T-cell (primary cell): ENCODE results near the gene CTNND2. TPM values are rescaled to one million over a fixed set of nuclear protein-coding genes. Genes with fewer than 3 reads are reported as not detected.

Experiments
- ATAC-seq, 4 experiments: fragments of 200-7000 bp in 3 of 4; fragments of 150-1000 bp in 1 of 4; cut with Tn5 transposase; replicated peaks in 1 of 4; 1 replicate in 3 of 4; 2 replicates in 1 of 4; pipeline ENCODE4 v1.10.0; 2021; ENCODE audit warnings: moderate library complexity in 3 of 4, mild to moderate bottlenecking in 2 of 4, moderate number of reproducible peaks in 1 of 4
- CTCF ChIA-PET, 2 donors: fragments of 300-600 bp; sonication (Branson Sonifier 250); formaldehyde crosslinking; loops; one replicate each; lab custom pipeline; 2022; ENCODE audit warnings: antibody characterized with exemption in 2 of 2; lab: Charles Lee
- POLR2A ChIA-PET, 2 donors: fragments of 300-600 bp; sonication (Branson Sonifier 250); formaldehyde crosslinking; loops; one replicate each; lab custom pipeline; 2022; ENCODE audit warnings: antibody characterized with exemption in 2 of 2; lab: Charles Lee
- DNase-seq, 35 experiments: peaks; one replicate each; pipeline versions ENCODE4 v3.0.0 to v3.0.0-alpha.2; 2013 to 2023
- H3K27ac ChIP-seq: one replicate; pipeline ENCODE4 v1.5.1; 2013; ENCODE audit warnings: low read length
- H3K27me3 ChIP-seq, 2 experiments: replicated peaks in 1 of 2; 1 replicate in 1 of 2; 2 replicates in 1 of 2; pipeline versions ENCODE4 v1.6.1 to v1.7.0; 2013; ENCODE audit warnings: low read length in 1 of 2, mixed read lengths in 1 of 2; ENCODE audit not compliant: control insufficient read depth in 2 of 2, insufficient read depth in 2 of 2; ENCODE audit errors: extremely low read depth in 1 of 2
- H3K36me3 ChIP-seq, 2 donors: 1 replicate in 1 of 2; 2 replicates in 1 of 2; pipeline versions ENCODE4 v1.6.1 to v1.7.0; 2013; ENCODE audit warnings: low read length in 1 of 2; ENCODE audit not compliant: control insufficient read depth in 2 of 2, insufficient read depth in 1 of 2; ENCODE audit errors: extremely low read depth in 1 of 2
- H3K4me1 ChIP-seq, 2 experiments: 1 replicate in 1 of 2; 2 replicates in 1 of 2; pipeline versions ENCODE4 v1.6.1 to v1.7.0; 2013; ENCODE audit warnings: low read length in 2 of 2, mixed read lengths in 1 of 2; ENCODE audit not compliant: insufficient read depth in 2 of 2, control insufficient read depth in 1 of 2; ENCODE audit errors: extremely low read depth in 1 of 2
- H3K4me3 ChIP-seq, 2 donors: 1 replicate in 1 of 2; 2 replicates in 1 of 2; pipeline versions ENCODE4 v1.5.1 to v1.7.0; 2013; ENCODE audit warnings: mild to moderate bottlenecking in 2 of 2, low read length in 1 of 2, moderate library complexity in 1 of 2; ENCODE audit not compliant: control insufficient read depth in 1 of 2; ENCODE audit errors: extremely low read depth in 1 of 2
- H3K9me3 ChIP-seq: 2 replicates; pipeline ENCODE4 v1.7.0; 2013
- H3K27ac Mint-ChIP-seq, 2 donors: one replicate each; pipeline ENCODE4 v1.8.0; 2020 to 2021; ENCODE audit warnings: mild to moderate bottlenecking in 2 of 2, mixed read lengths in 2 of 2
- H3K27me3 Mint-ChIP-seq, 2 donors: one replicate each; pipeline ENCODE4 v1.8.0; 2021 to 2022; ENCODE audit warnings: mixed read lengths in 2 of 2
- H3K36me3 Mint-ChIP-seq: one replicate; pipeline ENCODE4 v1.8.0; 2021; ENCODE audit warnings: mixed read lengths
- H3K4me1 Mint-ChIP-seq, 3 donors: one replicate each; pipeline ENCODE4 v1.8.0; 2020 to 2022; ENCODE audit warnings: mixed read lengths in 3 of 3, mild to moderate bottlenecking in 1 of 3
- H3K4me3 Mint-ChIP-seq, 3 donors: one replicate each; pipeline ENCODE4 v1.8.0; 2020 to 2022; ENCODE audit warnings: mild to moderate bottlenecking in 3 of 3, mixed read lengths in 3 of 3, moderate library complexity in 3 of 3
- H3K9me3 Mint-ChIP-seq, 3 donors: one replicate each; pipeline ENCODE4 v1.8.0; 2020 to 2022; ENCODE audit warnings: mixed read lengths in 3 of 3
- WGBS: methylation state at CpG from one replicate; pipeline ENCODE4 v1.1.5; 2013; ENCODE audit warnings: missing lambda C conversion rate; ENCODE audit not compliant: insufficient coverage; 5-methylcytosine and 5-hydroxymethylcytosine counted together
- total RNA-seq, 35 experiments: library from RNA in 6 of 35; stranded (reverse) in 6 of 35; fragments of 120-200 nt in 1 of 35; gene quantifications; one replicate each; pipeline versions ENCODE4 v1.2.1 to v1.2.4 and lab custom pipeline; 2013 to 2026

Gene CTNND2
- total RNA-seq, 5 donors from 2014 or later (not counting 1 experiment from before 2014, with no cell fraction given) = 0.22 TPM; not detected in 4

GRCh38 chr5:11130131-11130530 lies 774.1 kb downstream of the CTNND2 start:
- ATAC-seq (no peak), DNase-seq (no peak)
- Histone ChIP-seq H3K4me1 (no peaks in the 10 kb centered on the region), H3K27ac (no peak overlapping the region), H3K9me3 (no peaks in the 10 kb centered on the region), H3K4me3 (no peak overlapping the region), H3K27me3 (no peaks in the 10 kb centered on the region), H3K36me3 (no peaks in the 10 kb centered on the region)
- Mint-ChIP-seq H3K27ac (no peak overlapping the region), H3K9me3 (no peaks in the 10 kb centered on the region), H3K27me3 (peaks cover 7 to 16% of the 10 kb centered on the region in 2 donors), H3K36me3 (no peaks in the 10 kb centered on the region), H3K4me1 (no peaks in the 10 kb centered on the region), H3K4me3 (no peak overlapping the region)
- ChIA-PET POLR2A (no interaction called here), CTCF (no interaction called here)
- WGBS = 74% methylated on average over 6 of the region's 10 CpGs

DNA sequence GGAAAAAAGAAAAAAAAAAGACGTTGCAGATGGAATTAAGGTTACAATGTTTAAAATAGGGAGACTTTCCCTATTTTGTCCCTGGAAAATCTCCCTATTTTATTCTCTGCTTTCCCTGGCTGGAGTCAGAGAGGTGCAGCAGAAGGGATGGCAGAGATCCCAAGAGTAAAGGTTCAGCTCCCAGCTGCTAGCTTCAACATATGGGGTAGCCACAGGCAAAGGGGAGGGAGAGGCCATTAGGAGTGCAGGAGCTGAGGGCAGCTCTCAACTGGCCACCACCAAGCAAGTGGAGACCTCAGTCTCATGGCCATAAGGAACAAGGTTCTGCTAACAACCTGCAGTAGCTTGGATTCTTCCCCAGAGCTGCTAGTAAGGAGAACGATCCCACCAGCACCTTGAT lies 776.2 kb downstream of the CTNND2 start:
- H3K27ac ChIP-seq = no peak overlapping the region
- H3K9me3 Mint-ChIP-seq = no peaks in the 10 kb centered on the region
- no peak overlapping the region for H3K27ac Mint-ChIP-seq
- peaks cover 7 to 14% of the 10 kb centered on the region in 2 donors for H3K27me3 Mint-ChIP-seq
- H3K9me3 ChIP-seq = no peaks in the 10 kb centered on the region
- H3K4me3 Mint-ChIP-seq = no peak overlapping the region
- POLR2A ChIA-PET = interaction anchor here in 1 of 2 donors (0.7 kb wide), 1 partner anchor 937 kb away, joined by 3 read pairs; no protein-coding TSS in a partner anchor
- ATAC-seq = no peak
- no peaks in the 10 kb centered on the region for H3K36me3 Mint-ChIP-seq
- H3K4me1 ChIP-seq = no peaks in the 10 kb centered on the region
- CTCF ChIA-PET = no interaction called here
- no peaks in the 10 kb centered on the region for H3K27me3 ChIP-seq
- H3K4me1 Mint-ChIP-seq = no peaks in the 10 kb centered on the region
- H3K36me3 ChIP-seq = no peaks in the 10 kb centered on the region
- WGBS = no CpG with 5 or more reads among the region's 2 CpGs
- H3K4me3 ChIP-seq = no peak overlapping the region
- DNase-seq = no peak

- WGBS = 84% methylated on average over 4 of the region's 4 CpGs
- peaks cover 7 to 14% of the 10 kb centered on the region in 2 donors for H3K27me3 Mint-ChIP-seq
- POLR2A ChIA-PET = no interaction called here
Observed at GRCh38 chr5:11126844-11127243, 777.4 kb downstream of the CTNND2 start.

DNA sequence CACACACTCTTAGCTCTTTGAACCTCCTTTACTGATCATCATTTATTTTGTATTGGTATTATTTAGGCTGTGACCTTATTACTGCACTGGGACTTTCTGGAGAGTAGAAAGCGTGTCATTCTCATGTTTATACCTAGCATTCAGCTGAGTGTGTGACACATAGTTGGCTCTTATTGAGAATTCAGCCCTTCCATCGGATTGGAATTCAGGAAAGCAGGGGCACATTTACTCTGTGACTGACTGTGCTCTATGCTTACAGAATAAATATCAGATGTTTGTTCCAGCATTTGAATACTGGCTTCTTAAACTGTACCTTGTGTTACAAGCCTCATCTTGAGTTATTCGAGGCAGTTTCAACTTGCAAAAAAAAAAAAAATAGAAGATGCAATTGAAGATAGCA lies 782.4 kb downstream of the CTNND2 start:
- H3K27me3 Mint-ChIP-seq = peaks cover 2 to 4% of the 10 kb centered on the region in 2 donors
- DNase-seq = no peak
- H3K9me3 Mint-ChIP-seq = no peaks in the 10 kb centered on the region
- Histone ChIP-seq H3K4me3 (no peak overlapping the region), H3K27me3 (peaks cover 0 to 3% of the 10 kb centered on the region in 2 experiments), H3K36me3 (no peaks in the 10 kb centered on the region), H3K4me1 (peaks cover 0 to 4% of the 10 kb centered on the region in 2 experiments), H3K27ac (no peak overlapping the region), H3K9me3 (no peaks in the 10 kb centered on the region)
- no CpG with 5 or more reads among the region's 3 CpGs for WGBS
- no peak for ATAC-seq
- ChIA-PET POLR2A (no interaction called here), CTCF (no interaction called here)
- no peak overlapping the region for H3K4me3 Mint-ChIP-seq
- peaks cover 0 to 2% (median 0%) of the 10 kb centered on the region in 3 donors for H3K4me1 Mint-ChIP-seq
- H3K27ac Mint-ChIP-seq = no peak overlapping the region
- no peaks in the 10 kb centered on the region for H3K36me3 Mint-ChIP-seq

More at GRCh38 chr5:11126844-11127243, 777.4 kb downstream of the CTNND2 start:
- Mint-ChIP-seq H3K9me3 (no peaks in the 10 kb centered on the region), H3K36me3 (no peaks in the 10 kb centered on the region), H3K4me3 (no peak overlapping the region), H3K27ac (no peak overlapping the region), H3K4me1 (no peaks in the 10 kb centered on the region)
- H3K4me3 ChIP-seq = no peak overlapping the region
- no peak overlapping the region for H3K27ac ChIP-seq
- CTCF ChIA-PET = interaction anchor here in 1 of 2 donors (0.5 kb wide), 1 partner anchor 146 kb away, joined by 3 read pairs; no protein-coding TSS in a partner anchor
- no peaks in the 10 kb centered on the region for H3K27me3 ChIP-seq
- no peaks in the 10 kb centered on the region for H3K36me3 ChIP-seq
- DNase-seq (no peak), ATAC-seq (no peak)
- H3K4me1 ChIP-seq = no peaks in the 10 kb centered on the region
- H3K9me3 ChIP-seq = no peaks in the 10 kb centered on the region

DNA sequence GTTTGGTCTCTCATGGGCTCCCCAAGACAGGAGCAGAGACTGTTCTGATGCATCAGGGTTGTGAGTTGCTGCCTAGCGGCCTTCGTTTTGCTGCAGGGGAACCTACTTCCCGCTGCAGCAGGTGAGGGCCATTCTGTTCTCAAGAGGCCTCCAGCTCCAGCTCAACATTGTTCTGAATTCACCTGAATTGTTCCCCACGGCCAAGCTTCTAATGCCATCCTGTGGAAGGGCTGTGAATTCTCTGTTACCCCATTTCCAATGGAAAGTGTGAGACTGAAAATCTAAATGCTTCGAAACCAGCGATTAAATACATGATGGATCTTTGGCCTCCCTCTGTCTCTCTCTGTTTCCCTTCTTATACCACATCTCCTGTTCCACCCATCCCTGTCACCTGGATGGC lies 794.1 kb downstream of the CTNND2 start:
- Histone ChIP-seq H3K4me3 (no peak overlapping the region), H3K27me3 (no peaks in the 10 kb centered on the region), H3K27ac (no peak overlapping the region), H3K4me1 (no peaks in the 10 kb centered on the region), H3K36me3 (no peaks in the 10 kb centered on the region), H3K9me3 (no peaks in the 10 kb centered on the region)
- ChIA-PET CTCF (no interaction called here), POLR2A (no interaction called here)
- WGBS = 89% methylated on average over 4 of the region's 6 CpGs
- no peak for DNase-seq
- Mint-ChIP-seq H3K9me3 (no peaks in the 10 kb centered on the region), H3K27me3 (no peaks in the 10 kb centered on the region), H3K4me3 (no peak overlapping the region), H3K27ac (no peak overlapping the region), H3K4me1 (no peaks in the 10 kb centered on the region), H3K36me3 (no peaks in the 10 kb centered on the region)
- no peak for ATAC-seq

- Histone ChIP-seq H3K4me3 (no peak overlapping the region), H3K36me3 (no peaks in the 10 kb centered on the region), H3K9me3 (no peaks in the 10 kb centered on the region), H3K27me3 (no peaks in the 10 kb centered on the region), H3K27ac (no peak overlapping the region), H3K4me1 (no peaks in the 10 kb centered on the region)
- ATAC-seq (no peak), DNase-seq (no peak)
- H3K4me1 Mint-ChIP-seq = no peaks in the 10 kb centered on the region
- WGBS = 94% methylated on average over 3 of the region's 8 CpGs
- H3K4me3 Mint-ChIP-seq = no peak overlapping the region
- ChIA-PET CTCF (no interaction called here), POLR2A (no interaction called here)
- H3K9me3 Mint-ChIP-seq = no peaks in the 10 kb centered on the region
- no peaks in the 10 kb centered on the region for H3K36me3 Mint-ChIP-seq
- no peaks in the 10 kb centered on the region for H3K27me3 Mint-ChIP-seq
- H3K27ac Mint-ChIP-seq = no peak overlapping the region
Observed at GRCh38 chr5:11105696-11106095, 798.5 kb downstream of the CTNND2 start.

DNA sequence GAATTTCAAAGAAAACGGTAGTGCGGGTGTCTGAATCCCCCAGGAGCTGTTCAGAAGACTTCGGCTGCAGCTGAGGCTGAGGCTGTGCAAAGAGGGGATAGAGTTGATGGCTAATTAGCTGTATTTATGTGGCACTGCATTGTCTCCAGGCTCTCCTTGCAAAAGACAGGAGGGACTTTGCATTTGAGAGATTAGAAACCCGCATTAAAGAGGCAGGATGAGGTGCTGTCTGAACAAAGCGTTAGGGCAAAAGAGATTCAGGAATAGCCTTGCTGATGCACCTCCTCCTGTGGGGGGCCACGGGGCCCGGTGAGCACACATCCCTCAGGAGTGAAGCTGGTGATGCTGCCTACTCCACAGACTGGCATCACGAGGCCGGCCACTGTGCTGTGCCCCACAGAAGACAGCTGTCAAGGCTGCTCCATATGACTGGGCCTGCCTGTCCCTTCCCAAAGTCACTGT lies 799.6 kb downstream of the CTNND2 start:
- no peak overlapping the region for H3K27ac Mint-ChIP-seq
- ATAC-seq = no peak
- no peaks in the 10 kb centered on the region for H3K27me3 Mint-ChIP-seq
- WGBS = 86% methylated on average over 9 of the region's 9 CpGs
- H3K9me3 Mint-ChIP-seq = no peaks in the 10 kb centered on the region
- H3K4me3 ChIP-seq = no peak overlapping the region
- ChIA-PET CTCF (no interaction called here), POLR2A (no interaction called here)
- no peaks in the 10 kb centered on the region for H3K4me1 ChIP-seq
- DNase-seq = no peak
- H3K36me3 Mint-ChIP-seq = no peaks in the 10 kb centered on the region
- H3K27me3 ChIP-seq = no peaks in the 10 kb centered on the region
- no peak overlapping the region for H3K27ac ChIP-seq
- no peaks in the 10 kb centered on the region for H3K9me3 ChIP-seq
- no peak overlapping the region for H3K4me3 Mint-ChIP-seq
- no peaks in the 10 kb centered on the region for H3K36me3 ChIP-seq
- no peaks in the 10 kb centered on the region for H3K4me1 Mint-ChIP-seq
